Skeletal muscle satellite cell (primary cell): ENCODE results near the gene IFIT3.

Experiments
- H3K27me3 ChIP-seq: 2 replicates; pipeline ENCODE4 v1.7.0; 2013; ENCODE audit warnings: low read length; ENCODE audit not compliant: control insufficient read depth, insufficient read depth
- H3K36me3 ChIP-seq: 2 replicates; pipeline ENCODE4 v1.7.0; 2013; ENCODE audit warnings: mild to moderate bottlenecking, control low read depth, low read length; ENCODE audit not compliant: insufficient read depth
- H3K4me1 ChIP-seq: 2 replicates; pipeline ENCODE4 v1.7.0; 2013; ENCODE audit warnings: low read length; ENCODE audit not compliant: control insufficient read depth, insufficient read depth
- H3K4me2 ChIP-seq: 2 replicates; pipeline ENCODE4 v1.7.0; 2013; ENCODE audit warnings: mild to moderate bottlenecking, low read length
- H3K4me3 ChIP-seq: 2 replicates; pipeline ENCODE4 v1.7.0; 2013; ENCODE audit warnings: low read length
- H3K9ac ChIP-seq: 2 replicates; pipeline ENCODE4 v1.7.0; 2013; ENCODE audit warnings: mild to moderate bottlenecking, low read depth, low read length, moderate library complexity
- H3K9me3 ChIP-seq: replicated peaks from 2 replicates; pipeline ENCODE4 v1.7.0; 2013; ENCODE audit warnings: mild to moderate bottlenecking, control low read depth, low read length

Gene IFIT3

GRCh38 chr10:89351412-89351779 lies 23.6 kb downstream of the IFIT3 start:
- Histone ChIP-seq H3K9me3 (no peaks in the 10 kb centered on the region), H3K36me3 (no peaks in the 10 kb centered on the region), H3K9ac (peak overlapping the region; percentile 84), H3K4me2 (peak overlapping the region; percentile 66), H3K4me3 (peak overlapping the region; percentile 11), H3K27me3 (no peaks in the 10 kb centered on the region), H3K4me1 (peaks cover 53% of the 10 kb centered on the region)

- H3K9me3 ChIP-seq: no peaks in the 10 kb centered on the region
- peak overlapping the region; percentile 84 for H3K9ac ChIP-seq
- H3K27me3 ChIP-seq: no peaks in the 10 kb centered on the region
- H3K36me3 ChIP-seq: no peaks in the 10 kb centered on the region
- peak overlapping the region; percentile 66 for H3K4me2 ChIP-seq
- H3K4me1 ChIP-seq: peaks cover 48% of the 10 kb centered on the region
- peak overlapping the region; percentile 35 for H3K4me3 ChIP-seq
These were observed 24.2 kb downstream of the IFIT3 start for GRCh38 chr10:89351780-89352597.

GRCh38 chr10:89352802-89353201 lies 25.0 kb downstream of the IFIT3 start:
- H3K27me3 ChIP-seq: no peaks in the 10 kb centered on the region
- no peaks in the 10 kb centered on the region for H3K9me3 ChIP-seq
- H3K4me3 ChIP-seq: no peak overlapping the region
- no peaks in the 10 kb centered on the region for H3K36me3 ChIP-seq
- H3K9ac ChIP-seq: peak overlapping the region; percentile 84
- peaks cover 45% of the 10 kb centered on the region for H3K4me1 ChIP-seq
- H3K4me2 ChIP-seq: peak overlapping the region; percentile 66

GRCh38 chr10:89355394-89355931 lies 27.7 kb downstream of the IFIT3 start:
- Histone ChIP-seq H3K36me3 (no peaks in the 10 kb centered on the region), H3K9me3 (no peaks in the 10 kb centered on the region), H3K4me3 (no peak overlapping the region), H3K27me3 (no peaks in the 10 kb centered on the region), H3K4me1 (peaks cover 39% of the 10 kb centered on the region), H3K9ac (no peak overlapping the region), H3K4me2 (no peak overlapping the region)

- peaks cover 23% of the 10 kb centered on the region for H3K4me1 ChIP-seq
- H3K4me2 ChIP-seq: no peak overlapping the region
These were observed 29.3 kb downstream of the IFIT3 start for GRCh38 chr10:89357096-89357495.

GRCh38 chr10:89357975-89358374 lies 30.2 kb downstream of the IFIT3 start:
- Histone ChIP-seq H3K9ac (no peak overlapping the region), H3K27me3 (no peaks in the 10 kb centered on the region), H3K9me3 (no peaks in the 10 kb centered on the region), H3K4me3 (no peak overlapping the region), H3K4me1 (peaks cover 16% of the 10 kb centered on the region), H3K36me3 (no peaks in the 10 kb centered on the region), H3K4me2 (no peak overlapping the region)

More at GRCh38 chr10:89357096-89357495, 29.3 kb downstream of the IFIT3 start:
- H3K4me3 ChIP-seq: no peak overlapping the region
- H3K27me3 ChIP-seq: no peaks in the 10 kb centered on the region
- H3K36me3 ChIP-seq: no peaks in the 10 kb centered on the region
- H3K9me3 ChIP-seq: no peaks in the 10 kb centered on the region
- no peak overlapping the region for H3K9ac ChIP-seq

GRCh38 chr10:89360157-89360556 lies 32.4 kb downstream of the IFIT3 start:
- Histone ChIP-seq H3K4me1 (peaks cover 9% of the 10 kb centered on the region), H3K4me2 (no peak overlapping the region), H3K36me3 (no peaks in the 10 kb centered on the region), H3K9ac (no peak overlapping the region), H3K27me3 (no peaks in the 10 kb centered on the region), H3K9me3 (no peaks in the 10 kb centered on the region), H3K4me3 (no peak overlapping the region)

GRCh38 chr10:89362929-89363328 lies 35.1 kb downstream of the IFIT3 start:
- Histone ChIP-seq H3K4me2 (no peak overlapping the region), H3K9me3 (no peaks in the 10 kb centered on the region), H3K36me3 (no peaks in the 10 kb centered on the region), H3K27me3 (no peaks in the 10 kb centered on the region), H3K4me3 (no peak overlapping the region), H3K9ac (no peak overlapping the region), H3K4me1 (no peaks in the 10 kb centered on the region)

- H3K36me3 ChIP-seq: no peaks in the 10 kb centered on the region
- no peak overlapping the region for H3K9ac ChIP-seq
- H3K9me3 ChIP-seq: no peaks in the 10 kb centered on the region
- H3K4me1 ChIP-seq: peaks cover 3% of the 10 kb centered on the region
- no peak overlapping the region for H3K4me2 ChIP-seq
- no peak overlapping the region for H3K4me3 ChIP-seq
- no peaks in the 10 kb centered on the region for H3K27me3 ChIP-seq
These were observed 36.1 kb downstream of the IFIT3 start for GRCh38 chr10:89363729-89364442.

GRCh38 chr10:89364531-89364930 lies 36.7 kb downstream of the IFIT3 start:
- Histone ChIP-seq H3K4me2 (no peak overlapping the region), H3K27me3 (no peaks in the 10 kb centered on the region), H3K9ac (no peak overlapping the region), H3K4me3 (no peak overlapping the region), H3K36me3 (no peaks in the 10 kb centered on the region), H3K4me1 (peaks cover 8% of the 10 kb centered on the region), H3K9me3 (no peaks in the 10 kb centered on the region)

- no peaks in the 10 kb centered on the region for H3K9me3 ChIP-seq
- H3K27me3 ChIP-seq: no peaks in the 10 kb centered on the region
- no peak overlapping the region for H3K4me2 ChIP-seq
- no peak overlapping the region for H3K9ac ChIP-seq
- peaks cover 8% of the 10 kb centered on the region for H3K4me1 ChIP-seq
- H3K36me3 ChIP-seq: no peaks in the 10 kb centered on the region
- H3K4me3 ChIP-seq: no peak overlapping the region
These were observed 39.7 kb downstream of the IFIT3 start for GRCh38 chr10:89367529-89367928.
